Muscle of arm (tissue), 14 donors: Measurements from ENCODE around the gene FBXO38. TPM values are rescaled to one million over a fixed set of nuclear protein-coding genes. Genes with fewer than 3 reads are reported as not detected.

Source experiments
- DNase-seq: peaks from one replicate; pipeline ENCODE4 v3.0.0-alpha.2; 2013
- long read RNA-seq, 11 donors: transcript quantifications; one replicate each; lab custom pipeline, GENCODE V29; 2026
- polyA plus RNA-seq, 12 donors: library from polyadenylated mRNA; unstranded; fragments of 120-200 nt; gene quantifications; one replicate each; pipeline ENCODE4 v1.2.1, GENCODE V29; 2013; ENCODE audit not compliant: insufficient read length in 12 of 12

Gene FBXO38, protein sequence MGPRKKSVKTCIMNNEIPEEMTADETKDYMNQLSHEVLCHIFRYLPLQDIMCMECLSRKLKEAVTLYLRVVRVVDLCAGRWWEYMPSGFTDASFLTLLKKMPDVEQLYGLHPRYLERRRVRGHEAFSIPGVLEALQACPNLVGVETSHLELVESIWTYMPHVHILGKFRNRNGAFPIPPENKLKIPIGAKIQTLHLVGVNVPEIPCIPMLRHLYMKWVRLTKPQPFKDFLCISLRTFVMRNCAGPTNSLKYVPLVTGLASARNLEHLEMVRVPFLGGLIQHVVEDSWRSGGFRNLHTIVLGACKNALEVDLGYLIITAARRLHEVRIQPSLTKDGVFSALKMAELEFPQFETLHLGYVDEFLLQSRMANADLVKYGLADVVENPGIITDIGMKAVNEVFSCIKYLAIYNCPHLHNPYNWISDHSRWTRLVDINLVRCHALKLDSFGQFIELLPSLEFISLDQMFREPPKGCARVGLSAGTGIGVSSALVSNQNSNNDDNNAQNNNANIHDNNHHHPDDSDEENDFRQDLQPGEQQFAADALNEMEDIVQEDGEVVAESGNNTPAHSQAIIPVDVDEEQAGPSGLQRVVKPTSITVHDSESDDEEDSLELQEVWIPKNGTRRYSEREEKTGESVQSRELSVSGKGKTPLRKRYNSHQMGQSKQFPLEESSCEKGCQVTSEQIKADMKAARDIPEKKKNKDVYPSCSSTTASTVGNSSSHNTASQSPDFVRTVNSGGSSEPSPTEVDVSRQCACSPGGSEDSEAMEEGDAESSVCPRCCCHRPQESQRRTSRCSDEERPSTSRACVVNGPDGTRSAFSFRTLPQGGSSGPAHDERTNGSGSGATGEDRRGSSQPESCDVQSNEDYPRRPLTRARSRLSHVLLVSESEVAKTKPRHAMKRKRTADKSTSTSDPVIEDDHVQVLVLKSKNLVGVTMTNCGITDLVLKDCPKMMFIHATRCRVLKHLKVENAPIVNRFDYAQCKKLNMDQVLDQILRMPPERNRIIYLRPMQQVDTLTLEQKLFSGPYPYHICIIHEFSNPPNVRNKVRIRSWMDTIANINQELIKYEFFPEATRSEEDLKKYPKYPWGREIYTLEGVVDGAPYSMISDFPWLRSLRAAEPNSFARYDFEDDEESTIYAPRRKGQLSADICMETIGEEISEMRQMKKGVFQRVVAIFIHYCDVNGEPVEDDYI
- 10 to 100 TPM in 11 of 12 donors, not detected in 1; 21.6 to 59.4 (median 30.4) TPM for polyA plus RNA-seq
- long read RNA-seq, donor 1, partial matches to known transcripts: 8 of 8 reads
- long read RNA-seq, donor 1, other reads (novel, unspliced or antisense): 0 of 8 reads
- long read RNA-seq, donor 2, full-length matches to known transcripts: 2 of 2 reads
- long read RNA-seq, donor 2, partial matches to known transcripts: 0 of 2 reads
- long read RNA-seq, donor 2, other reads (novel, unspliced or antisense): 0 of 2 reads
- long read RNA-seq, donor 3, partial matches to known transcripts: 0 of 1 reads
- long read RNA-seq, donor 3, other reads (novel, unspliced or antisense): 0 of 1 reads
- long read RNA-seq, donor 4: 0 reads
- long read RNA-seq, donor 5, full-length matches to known transcripts: 1 of 1 reads
- long read RNA-seq, donor 5, partial matches to known transcripts: 0 of 1 reads
- long read RNA-seq, donor 5, other reads (novel, unspliced or antisense): 0 of 1 reads
- long read RNA-seq, donor 6: 0 reads
- long read RNA-seq, donor 7, partial matches to known transcripts: 0 of 1 reads
- long read RNA-seq, donor 7, other reads (novel, unspliced or antisense): 0 of 1 reads
- long read RNA-seq, donor 8: 0 reads
- long read RNA-seq, donor 9: 0 reads
- long read RNA-seq, donor 10, partial matches to known transcripts: 0 of 1 reads
- long read RNA-seq, donor 10, other reads (novel, unspliced or antisense): 0 of 1 reads
- long read RNA-seq, donor 11: 0 reads

- DNase-seq: peak; percentile 98
Measured at GRCh38 chr5:148383564-148384379, at the start of gene FBXO38. Gene FBXO38 (plus strand): TSS chr5:148383958. CDS start chr5:148394777, 10,819 bp downstream.

- DNase-seq: no peak
Measured at GRCh38 chr5:148335259-148335658, 48.5 kb upstream of the FBXO38 start, which contains the start of gene SPINK9. Gene SPINK9 (plus strand): TSS chr5:148335559. CDS start chr5:148335614, 55 bp downstream.

DNA sequence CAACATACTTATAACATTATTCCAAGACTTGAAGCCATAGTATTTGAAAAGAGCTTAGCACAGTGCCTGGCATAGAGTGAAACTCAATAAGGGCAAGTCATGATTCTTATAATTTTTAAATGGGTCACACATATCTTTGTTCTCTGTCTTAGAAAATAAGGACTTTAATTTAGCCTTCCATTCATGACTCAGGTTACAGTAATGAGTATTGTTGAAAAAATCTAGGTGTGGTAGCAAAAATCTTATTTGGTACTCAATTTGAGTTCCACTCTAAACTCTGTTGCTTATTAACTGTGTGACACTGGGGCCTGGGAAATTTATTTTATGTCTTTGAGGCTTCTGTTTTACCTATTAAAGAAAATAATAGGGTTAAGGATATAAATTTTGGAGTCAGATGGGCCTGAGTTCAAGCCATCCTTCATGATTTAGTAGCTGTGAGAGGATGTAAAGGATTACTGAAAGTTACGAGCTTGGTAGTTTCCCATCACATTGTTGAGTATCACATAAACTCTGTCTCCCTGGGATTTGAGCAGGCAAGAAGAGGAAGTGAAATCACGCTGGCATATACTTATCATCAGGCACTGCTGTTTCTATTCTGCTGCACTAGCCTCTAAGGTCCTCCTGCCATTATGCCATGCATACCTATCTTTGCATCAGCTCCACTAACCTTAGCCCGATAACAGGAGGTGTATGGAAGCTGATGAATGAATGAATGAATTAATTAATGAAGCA, 46.9 kb upstream of the FBXO38 start:
- no peak for DNase-seq

DNA sequence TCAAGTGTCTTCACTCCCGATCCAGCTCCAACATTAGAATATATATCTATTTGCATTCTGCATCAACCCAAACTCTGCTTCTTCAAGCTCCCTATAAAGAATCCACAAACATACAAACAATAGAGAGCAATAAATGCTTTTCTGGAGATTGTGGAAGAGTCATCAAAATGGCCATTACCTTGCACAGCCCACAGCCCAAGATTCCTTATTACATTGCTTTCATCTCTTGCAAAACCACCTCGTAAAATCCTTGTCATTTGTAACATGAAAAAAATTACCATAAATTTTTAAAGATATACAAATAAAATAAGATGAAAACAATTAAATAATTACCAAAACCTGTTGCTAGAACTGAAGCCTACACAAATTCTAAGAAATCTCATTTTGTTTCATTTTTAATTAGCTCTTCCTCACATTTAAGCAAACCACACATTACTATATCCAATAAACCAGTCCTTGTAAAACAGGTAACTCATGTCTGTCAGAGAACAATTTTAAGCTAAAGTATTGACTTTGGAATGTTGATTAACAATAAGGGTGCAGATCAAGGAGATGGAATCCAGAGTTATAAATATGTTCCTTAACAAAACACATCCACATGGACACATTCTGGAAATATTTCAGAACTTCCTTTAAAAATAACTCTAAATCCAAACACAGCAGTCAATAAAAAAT, 41.2 kb upstream of the FBXO38 start:
- no peak for DNase-seq

GRCh38 chr5:148343046-148343407, 40.7 kb upstream of the FBXO38 start:
- no peak for DNase-seq

GRCh38 chr5:148343603-148344487, 39.9 kb upstream of the FBXO38 start:
- no peak for DNase-seq

DNA sequence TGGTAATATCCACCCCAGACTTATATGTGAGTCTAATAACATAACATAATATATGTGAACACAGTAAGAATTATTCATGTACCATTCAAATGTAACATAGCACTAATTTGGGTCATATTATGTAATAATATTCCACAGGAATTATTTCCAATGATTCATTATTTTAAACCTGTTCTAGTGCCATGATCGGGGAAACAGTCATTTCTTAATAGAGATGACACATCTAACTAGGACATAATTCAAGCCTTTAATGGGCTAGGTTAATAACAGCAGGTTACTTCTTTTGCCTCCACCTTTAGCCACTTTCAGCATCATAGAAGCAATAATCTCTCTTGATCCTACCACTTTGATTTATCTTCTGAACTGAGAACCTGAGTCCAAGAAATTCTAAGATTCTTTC, 36.1 kb upstream of the FBXO38 start:
- DNase-seq: no peak

DNA sequence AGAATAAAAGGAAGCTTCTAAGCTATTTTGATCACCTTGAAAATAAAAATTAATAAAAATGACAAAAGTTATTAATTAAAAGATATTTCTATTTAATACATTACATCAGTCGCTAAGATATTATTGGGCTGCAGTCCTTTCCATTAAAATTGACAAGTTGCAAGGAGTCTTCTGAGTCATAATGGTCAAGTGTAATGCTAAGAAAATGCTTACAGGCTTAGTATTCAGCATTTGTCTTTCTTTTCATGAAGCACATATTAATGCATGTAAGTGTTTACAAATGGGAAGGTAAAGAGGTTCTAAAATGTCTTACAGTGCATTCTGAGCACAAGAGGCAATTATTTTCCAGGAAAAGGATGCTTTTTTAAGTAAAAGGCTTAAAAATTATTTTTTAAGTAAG, 31.1 kb upstream of the FBXO38 start:
- no peak for DNase-seq

- DNase-seq: no peak
Measured at GRCh38 chr5:148353634-148354033, 30.1 kb upstream of the FBXO38 start.

DNA sequence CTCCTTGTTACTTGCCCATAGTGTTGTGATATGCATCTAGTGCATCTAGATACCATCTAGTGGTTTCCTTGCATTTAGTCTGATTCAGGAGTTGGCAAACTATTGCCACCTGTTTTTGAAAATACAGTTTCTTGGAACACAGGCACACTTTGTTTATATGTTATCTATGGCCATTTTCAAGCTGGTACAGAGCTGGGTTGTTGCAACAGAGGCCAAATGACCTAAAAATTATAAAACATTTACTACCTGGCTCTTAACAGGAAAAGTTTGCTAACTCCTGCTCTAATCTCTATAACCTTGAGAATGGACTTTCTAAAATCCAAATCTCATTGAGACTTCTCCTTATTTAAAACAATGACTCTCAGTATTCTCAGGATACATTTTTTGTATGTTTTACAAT, 19.4 kb upstream of the FBXO38 start:
- no peak for DNase-seq

DNA sequence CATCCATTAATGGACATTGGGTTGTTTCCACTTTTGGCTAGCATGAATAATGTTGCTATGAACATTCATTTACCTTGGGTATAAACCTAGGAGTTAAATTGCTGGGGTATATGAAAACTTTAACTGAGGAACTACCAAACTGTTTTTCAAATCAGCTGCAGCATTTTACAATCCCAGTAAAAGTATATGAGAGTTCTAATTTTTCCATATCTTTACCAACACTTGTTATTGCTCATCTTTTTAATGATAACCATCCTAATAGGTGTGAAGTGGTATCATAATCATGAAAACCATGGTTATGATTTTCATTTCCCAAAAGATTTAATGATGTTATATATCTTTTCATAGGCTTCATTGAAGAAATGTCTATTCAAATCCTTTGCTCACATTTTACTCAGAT, 15.5 kb upstream of the FBXO38 start:
- DNase-seq: no peak

GRCh38 chr5:148372166-148372725, 11.5 kb upstream of the FBXO38 start:
- no peak for DNase-seq

DNA sequence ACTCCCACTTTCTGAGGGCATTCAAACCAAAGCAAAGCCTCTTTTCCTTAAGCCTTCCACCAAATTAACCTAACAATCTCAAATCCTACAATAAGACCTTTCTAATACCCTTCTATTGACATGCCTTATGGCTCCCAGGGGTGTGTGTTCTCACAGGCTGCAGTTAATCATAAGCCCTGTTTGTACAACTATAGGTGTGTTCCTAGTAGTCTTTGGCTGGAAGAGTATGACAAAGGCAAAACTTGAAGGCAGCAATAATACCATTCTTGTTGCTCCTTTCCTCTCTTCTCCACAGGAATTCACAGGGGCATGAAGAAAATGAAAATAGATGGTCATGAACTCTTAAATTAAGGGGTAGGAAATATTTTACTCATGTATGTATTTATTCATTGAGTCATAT, 10.9 kb upstream of the FBXO38 start:
- no peak for DNase-seq

DNA sequence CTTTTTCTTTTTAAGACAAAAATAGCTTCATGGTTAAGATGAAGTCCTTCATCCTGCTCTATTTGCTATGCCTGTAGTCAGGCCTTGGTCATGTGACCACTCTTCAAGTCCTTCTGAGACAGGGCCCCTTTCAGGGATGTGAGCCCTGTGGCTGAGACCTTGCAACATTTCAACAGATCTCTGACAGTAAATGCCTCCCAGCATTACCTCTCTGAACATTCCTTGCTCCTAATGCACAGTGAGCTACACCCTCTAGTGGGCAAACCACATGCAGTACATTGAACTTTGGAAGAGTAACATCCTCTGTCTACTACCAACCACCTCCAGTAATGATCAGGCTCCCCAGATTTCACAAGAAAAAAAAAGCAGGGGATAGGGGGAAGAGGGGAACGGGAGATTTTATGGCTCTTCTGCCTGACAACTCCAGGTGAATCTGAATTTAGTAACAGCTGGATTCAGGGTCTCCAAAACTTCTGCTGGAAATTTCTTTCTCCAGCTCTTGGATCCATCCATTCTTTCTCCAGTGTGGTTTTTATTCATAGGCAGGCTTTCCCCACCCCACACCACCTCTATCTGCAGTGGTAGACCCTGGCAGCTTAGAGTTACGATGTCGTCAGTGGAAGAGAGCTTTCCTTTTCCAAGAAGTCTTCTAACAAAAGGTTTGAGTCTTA, 8.9 kb upstream of the FBXO38 start:
- peak; percentile 7 for DNase-seq

DNA sequence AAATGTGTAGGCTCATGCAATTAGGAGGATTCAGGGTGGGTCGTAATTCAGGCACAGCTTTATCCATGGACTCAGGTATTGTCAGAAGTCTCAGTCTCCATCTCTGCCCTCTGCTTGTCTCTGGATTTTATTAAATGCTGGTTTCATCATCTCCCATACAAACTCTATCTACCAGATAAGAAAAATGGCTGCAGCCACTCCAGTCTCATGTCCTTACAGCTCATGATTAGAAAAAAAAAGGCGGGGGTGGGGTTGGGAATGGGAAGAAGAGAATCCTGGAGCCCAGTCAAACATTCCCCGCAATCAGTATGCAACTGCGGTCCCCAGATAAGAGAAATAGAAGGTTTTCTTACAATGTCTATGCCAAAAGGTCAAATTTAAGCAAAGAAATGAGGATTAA, 7.6 kb upstream of the FBXO38 start:
- DNase-seq: no peak

DNA sequence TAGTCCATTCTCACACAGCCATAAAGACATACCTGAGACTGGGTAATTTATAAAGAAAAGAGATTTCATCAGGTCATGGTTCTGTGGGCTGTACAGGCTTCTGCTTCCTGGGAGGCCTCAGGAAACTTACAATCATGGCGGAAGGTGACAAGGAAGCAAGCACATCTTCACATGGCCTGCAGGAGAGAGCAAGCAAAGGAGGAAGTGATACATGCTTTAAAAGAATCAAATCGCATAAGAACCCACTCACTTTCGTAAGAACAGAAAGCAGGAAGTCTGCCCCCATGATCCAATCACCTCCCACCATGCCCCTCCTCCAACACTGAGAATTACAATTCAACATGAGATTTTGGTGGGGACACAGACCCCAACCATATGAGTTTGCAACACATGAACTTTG, 5.1 kb upstream of the FBXO38 start:
- DNase-seq: no peak
